ENCODE measurements around the gene BEND4.

The BEND4 gene

DNA sequence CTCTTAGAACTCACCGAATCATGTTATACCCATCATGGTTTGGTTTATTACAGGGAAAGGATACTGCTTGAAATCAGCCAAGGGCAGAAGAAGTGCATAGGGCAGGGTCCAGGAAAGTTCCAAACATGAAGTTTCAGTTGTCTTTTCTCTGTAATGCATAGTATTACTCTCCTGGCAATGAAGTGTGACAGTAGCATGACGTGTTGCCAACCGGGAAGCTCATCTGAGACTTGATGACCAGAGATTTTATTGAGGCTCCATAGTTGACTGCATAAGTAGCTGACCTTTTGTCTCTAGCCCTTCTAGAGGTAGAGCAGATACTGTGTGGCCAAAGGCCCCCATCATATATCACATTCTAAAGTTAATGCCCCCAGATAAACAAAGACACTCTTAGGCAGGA, 72.1 kb downstream of the BEND4 start:
- H3K9ac ChIP-seq (ENCODE audit: low read length) = no peak overlapping the region
- H3K9me3 ChIP-seq (ENCODE audit: low read length) = no peaks in the 10 kb centered on the region
- H3K4me3 ChIP-seq (ENCODE audit: low read depth, low read length, poor library complexity, severe bottlenecking) = no peak overlapping the region
- H3K4me2 ChIP-seq (ENCODE audit: low read length) = no peak overlapping the region
- TF ChIP-seq EZH2 (IDR thresholded peaks at IDR 0.05; ENCODE audit: borderline replicate concordance, low read length) = no peak
- TF ChIP-seq, protein P1, sequence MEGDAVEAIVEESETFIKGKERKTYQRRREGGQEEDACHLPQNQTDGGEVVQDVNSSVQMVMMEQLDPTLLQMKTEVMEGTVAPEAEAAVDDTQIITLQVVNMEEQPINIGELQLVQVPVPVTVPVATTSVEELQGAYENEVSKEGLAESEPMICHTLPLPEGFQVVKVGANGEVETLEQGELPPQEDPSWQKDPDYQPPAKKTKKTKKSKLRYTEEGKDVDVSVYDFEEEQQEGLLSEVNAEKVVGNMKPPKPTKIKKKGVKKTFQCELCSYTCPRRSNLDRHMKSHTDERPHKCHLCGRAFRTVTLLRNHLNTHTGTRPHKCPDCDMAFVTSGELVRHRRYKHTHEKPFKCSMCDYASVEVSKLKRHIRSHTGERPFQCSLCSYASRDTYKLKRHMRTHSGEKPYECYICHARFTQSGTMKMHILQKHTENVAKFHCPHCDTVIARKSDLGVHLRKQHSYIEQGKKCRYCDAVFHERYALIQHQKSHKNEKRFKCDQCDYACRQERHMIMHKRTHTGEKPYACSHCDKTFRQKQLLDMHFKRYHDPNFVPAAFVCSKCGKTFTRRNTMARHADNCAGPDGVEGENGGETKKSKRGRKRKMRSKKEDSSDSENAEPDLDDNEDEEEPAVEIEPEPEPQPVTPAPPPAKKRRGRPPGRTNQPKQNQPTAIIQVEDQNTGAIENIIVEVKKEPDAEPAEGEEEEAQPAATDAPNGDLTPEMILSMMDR (IDR thresholded peaks at IDR 0.05; ENCODE audit: low read length) = no peak
- H4K20me1 ChIP-seq (ENCODE audit: insufficient read depth, low read length) = no peaks in the 10 kb centered on the region
- H3K27me3 ChIP-seq (ENCODE audit: insufficient read depth, low read length) = no peaks in the 10 kb centered on the region
- H3K9me2 ChIP-seq (ENCODE audit: low read depth, low read length) = no peaks in the 10 kb centered on the region
- H3K36me3 ChIP-seq (ENCODE audit: insufficient read depth, low read length) = peaks cover 18% of the 10 kb centered on the region; the same call in 1 of the 2 replicates
- no peak overlapping the region for H3K27ac ChIP-seq (ENCODE audit: low read depth, low read length, poor library complexity, severe bottlenecking)
- no peaks in the 10 kb centered on the region for H3K4me1 ChIP-seq (ENCODE audit: insufficient read depth, low read length, severe bottlenecking)
- H3F3A ChIP-seq (ENCODE audit: insufficient read depth, low read length) = peaks cover 2% of the 10 kb centered on the region; the same call in 1 of the 2 replicates
- H2AFZ ChIP-seq (ENCODE audit: low read length) = no peak overlapping the region
- no peaks in the 10 kb centered on the region for H3K79me2 ChIP-seq (ENCODE audit: insufficient read depth, low read length)

DNA sequence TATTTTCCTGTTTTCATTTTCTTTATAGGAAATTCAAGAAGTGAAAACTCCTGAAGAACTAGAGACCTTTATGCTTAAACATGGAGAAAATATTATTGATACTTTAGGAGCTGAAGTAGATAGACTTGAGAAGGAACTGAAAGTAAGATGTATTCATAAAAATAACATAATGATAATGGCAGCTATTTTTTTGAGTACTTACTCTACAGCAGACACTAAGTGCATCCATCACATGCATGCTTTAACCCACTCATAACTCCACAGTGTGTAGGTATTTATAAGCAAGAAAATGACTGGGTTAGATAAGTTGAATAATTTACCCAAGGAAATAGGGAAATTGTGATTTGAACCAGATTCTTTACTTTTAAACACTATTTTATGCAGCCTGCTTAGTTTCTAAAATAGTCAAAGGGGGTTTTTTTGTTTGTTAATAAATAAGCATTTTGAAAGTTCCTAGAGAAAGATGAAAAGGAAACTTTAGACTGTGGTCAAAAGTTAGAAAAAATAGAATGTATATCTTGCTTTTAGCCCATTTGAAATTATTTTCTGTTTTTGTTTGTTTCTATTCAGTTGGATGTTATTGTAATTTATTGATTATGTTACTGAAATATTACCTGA, 74.2 kb downstream of the BEND4 start:
- Histone ChIP-seq H2AFZ (ENCODE audit: low read length) (no peak overlapping the region), H3K9me3 (ENCODE audit: low read length) (no peaks in the 10 kb centered on the region), H3K9ac (ENCODE audit: low read length) (no peak overlapping the region), H3K27ac (ENCODE audit: low read depth, low read length, poor library complexity, severe bottlenecking) (no peak overlapping the region), H3K4me3 (ENCODE audit: low read depth, low read length, poor library complexity, severe bottlenecking) (no peak overlapping the region), H3K79me2 (ENCODE audit: insufficient read depth, low read length) (no peaks in the 10 kb centered on the region), H3K4me2 (ENCODE audit: low read length) (no peak overlapping the region), H3K36me3 (ENCODE audit: insufficient read depth, low read length) (peaks cover 18% of the 10 kb centered on the region; the same call in 1 of the 2 replicates), H3K9me2 (ENCODE audit: low read depth, low read length) (no peaks in the 10 kb centered on the region), H3F3A (ENCODE audit: insufficient read depth, low read length) (peaks cover 2% of the 10 kb centered on the region; the same call in 1 of the 2 replicates), H3K4me1 (ENCODE audit: insufficient read depth, low read length, severe bottlenecking) (no peaks in the 10 kb centered on the region), H4K20me1 (ENCODE audit: insufficient read depth, low read length) (no peaks in the 10 kb centered on the region), H3K27me3 (ENCODE audit: insufficient read depth, low read length) (no peaks in the 10 kb centered on the region)
- TF ChIP-seq, protein P1 (IDR thresholded peaks at IDR 0.05; ENCODE audit: low read length) = no peak
- TF ChIP-seq EZH2 (IDR thresholded peaks at IDR 0.05; ENCODE audit: borderline replicate concordance, low read length) = no peak

DNA sequence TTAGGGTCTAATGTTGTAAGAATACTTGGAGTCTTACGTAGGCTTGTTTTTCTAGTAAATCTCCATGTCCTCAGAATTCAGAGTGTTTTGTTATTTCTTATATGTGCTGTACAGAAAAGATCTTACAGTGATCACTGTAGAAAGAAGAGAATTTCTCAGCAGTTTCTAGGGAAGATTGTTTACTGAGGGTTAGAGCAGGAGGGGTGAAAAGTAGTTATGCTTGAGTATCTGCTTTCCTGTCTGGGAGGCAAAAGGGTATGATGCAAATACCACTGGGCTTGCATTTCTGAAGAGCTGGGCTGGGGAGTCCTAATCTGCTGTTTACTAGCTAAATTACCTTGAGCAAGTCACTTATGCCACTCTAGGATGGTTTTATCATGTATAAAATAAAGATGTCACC, 78.2 kb downstream of the BEND4 start:
- Histone ChIP-seq H3K4me2 (ENCODE audit: low read length) (no peak overlapping the region), H2AFZ (ENCODE audit: low read length) (no peak overlapping the region), H3K79me2 (ENCODE audit: insufficient read depth, low read length) (no peaks in the 10 kb centered on the region), H3K4me1 (ENCODE audit: insufficient read depth, low read length, severe bottlenecking) (no peaks in the 10 kb centered on the region), H3K9me2 (ENCODE audit: low read depth, low read length) (no peaks in the 10 kb centered on the region), H3F3A (ENCODE audit: insufficient read depth, low read length) (peaks cover 2% of the 10 kb centered on the region; the same call in 1 of the 2 replicates), H3K36me3 (ENCODE audit: insufficient read depth, low read length) (peaks cover 20% of the 10 kb centered on the region), H3K27me3 (ENCODE audit: insufficient read depth, low read length) (no peaks in the 10 kb centered on the region), H3K27ac (ENCODE audit: low read depth, low read length, poor library complexity, severe bottlenecking) (no peak overlapping the region), H3K9me3 (ENCODE audit: low read length) (no peaks in the 10 kb centered on the region), H4K20me1 (ENCODE audit: insufficient read depth, low read length) (no peaks in the 10 kb centered on the region), H3K9ac (ENCODE audit: low read length) (no peak overlapping the region), H3K4me3 (ENCODE audit: low read depth, low read length, poor library complexity, severe bottlenecking) (no peak overlapping the region)
- no peak for TF ChIP-seq EZH2 (IDR thresholded peaks at IDR 0.05; ENCODE audit: borderline replicate concordance, low read length)
- TF ChIP-seq, protein P1 (IDR thresholded peaks at IDR 0.05; ENCODE audit: low read length) = no peak
